Vagina (tissue), 2 donors: ENCODE measurements around the gene PSG2. TPM values are rescaled to one million over a fixed set of nuclear protein-coding genes. Genes with fewer than 3 reads are reported as not detected.
"Not testable (repeated sequence)": the region's sequence is repeated elsewhere in the genome, so short reads cannot be mapped to it uniquely, and the experiment has no call there.

ENCODE experiments used
- DNase-seq, 2 donors: peaks; one replicate each; pipeline ENCODE4 v3.0.0-alpha.2; 2017; ENCODE audit errors: extremely low spot score in 2 of 2
- H3K27ac ChIP-seq: fragments of 200-600 bp; sonication (generic); one replicate; pipeline ENCODE4 v1.5.1; 2019
- H3K27me3 ChIP-seq: fragments of 200-600 bp; sonication (generic); one replicate; pipeline ENCODE4 v1.5.1; 2019
- H3K36me3 ChIP-seq, 2 donors: fragments of 200-600 bp; sonication (generic); one replicate each; pipeline ENCODE4 v1.5.1; 2017 to 2019
- H3K4me1 ChIP-seq: fragments of 200-600 bp; sonication (generic); one replicate; pipeline ENCODE4 v1.5.1; 2019
- H3K4me3 ChIP-seq, 2 donors: fragments of 200-600 bp; sonication (generic); 1 replicate in 1 of 2; 2 replicates in 1 of 2; pipeline ENCODE4 v1.5.1; 2016 to 2019
- H3K9me3 ChIP-seq: fragments of 200-600 bp; sonication (generic); one replicate; pipeline ENCODE4 v1.5.1; 2019
- POLR2A ChIP-seq, 2 donors: fragments of 450-650 bp; IDR thresholded peaks; one replicate each; pipeline ENCODE4 v1.6.1; 2017; ENCODE audit warnings: antibody characterized with exemption in 2 of 2, mild to moderate bottlenecking in 2 of 2, moderate library complexity in 2 of 2
- POLR2AphosphoS5 ChIP-seq, 2 donors: sonication (generic); formaldehyde crosslinking; IDR thresholded peaks; one replicate each; pipeline ENCODE4 v1.9.0; 2017; ENCODE audit warnings: antibody characterized with exemption in 2 of 2, mild to moderate bottlenecking in 2 of 2, low read depth in 1 of 2; ENCODE audit not compliant: insufficient read depth in 1 of 2
- intact Hi-C: fragments of 100-400 bp; cut with DNase I; formaldehyde crosslinking; loops from one replicate; pipeline ENCODE4 v1.15.1; 2023
- total RNA-seq: library from RNA; depleted of rRNA; stranded (reverse); fragments of >200 nt; gene quantifications from one replicate; pipeline ENCODE4 v1.2.3, GENCODE V29; 2016
- TF ChIP-seq, protein P1 (sequence below), 3 experiments: fragments of 450-650 bp in 2 of 3; fragments of 200-600 bp in 1 of 3; sonication (generic) in 1 of 3; IDR thresholded peaks; one replicate each; pipeline ENCODE4 v1.5.1; 2017 to 2019; ENCODE audit warnings: antibody characterized with exemption in 3 of 3, mild to moderate bottlenecking in 2 of 3, moderate library complexity in 2 of 3

Gene PSG2
- total RNA-seq, 1 donor from 2014 or later = not detected

DNA sequence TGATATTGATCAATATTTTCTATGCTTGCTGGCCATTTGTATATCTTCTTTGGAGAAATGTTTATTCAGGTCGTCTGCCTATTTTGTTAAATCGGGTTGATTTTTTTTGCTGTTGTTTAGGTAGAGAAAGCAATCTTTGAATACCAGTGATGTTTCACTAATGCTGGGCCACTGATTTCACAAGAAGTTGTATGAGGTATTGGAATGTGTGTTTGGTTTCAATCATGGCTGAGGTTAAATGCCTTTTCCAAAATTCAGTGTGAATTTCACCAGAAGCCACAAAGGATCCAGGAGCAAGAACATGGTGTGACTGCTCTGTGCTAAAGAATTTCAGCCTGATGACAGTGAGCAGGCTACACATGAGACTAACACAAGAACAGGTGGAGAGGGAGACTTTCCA is 32.1 kb upstream of the PSG2 start:
- H3K27ac ChIP-seq, H3K4me1 ChIP-seq, H3K27me3 ChIP-seq, H3K4me3 ChIP-seq, H3K9me3 ChIP-seq, DNase-seq, intact Hi-C loops, H3K36me3 ChIP-seq: not testable (repeated sequence)

DNA sequence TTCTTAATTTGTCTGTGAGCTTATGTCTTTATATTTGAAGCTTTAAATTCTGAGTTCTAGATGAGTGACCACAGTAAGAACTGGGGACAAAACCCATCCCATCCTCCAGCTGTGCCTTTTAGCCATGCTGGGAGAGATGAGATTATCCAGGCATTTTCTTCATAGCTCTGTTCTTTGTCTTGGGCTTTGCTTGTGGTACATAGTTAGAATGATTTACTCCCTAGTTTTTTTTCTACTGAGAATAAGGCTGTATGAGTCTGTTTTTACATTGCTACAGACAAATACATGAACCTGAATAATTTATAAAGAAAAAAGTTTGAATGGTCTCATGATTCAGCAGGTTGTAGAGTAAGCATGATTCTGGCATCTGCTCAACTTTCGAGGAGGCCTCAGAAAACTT is 24.9 kb upstream of the PSG2 start:
- H3K4me3 ChIP-seq, H3K36me3 ChIP-seq, H3K27me3 ChIP-seq, H3K27ac ChIP-seq, intact Hi-C loops, H3K4me1 ChIP-seq, H3K9me3 ChIP-seq, DNase-seq: not testable (repeated sequence)

- Histone ChIP-seq H3K27me3 (no peaks in the 10 kb centered on the region), H3K4me3 (no peak overlapping the region), H3K27ac (no peak overlapping the region), H3K9me3 (no peaks in the 10 kb centered on the region), H3K36me3 (no peaks in the 10 kb centered on the region), H3K4me1 (no peaks in the 10 kb centered on the region)
- TF ChIP-seq, protein P1, sequence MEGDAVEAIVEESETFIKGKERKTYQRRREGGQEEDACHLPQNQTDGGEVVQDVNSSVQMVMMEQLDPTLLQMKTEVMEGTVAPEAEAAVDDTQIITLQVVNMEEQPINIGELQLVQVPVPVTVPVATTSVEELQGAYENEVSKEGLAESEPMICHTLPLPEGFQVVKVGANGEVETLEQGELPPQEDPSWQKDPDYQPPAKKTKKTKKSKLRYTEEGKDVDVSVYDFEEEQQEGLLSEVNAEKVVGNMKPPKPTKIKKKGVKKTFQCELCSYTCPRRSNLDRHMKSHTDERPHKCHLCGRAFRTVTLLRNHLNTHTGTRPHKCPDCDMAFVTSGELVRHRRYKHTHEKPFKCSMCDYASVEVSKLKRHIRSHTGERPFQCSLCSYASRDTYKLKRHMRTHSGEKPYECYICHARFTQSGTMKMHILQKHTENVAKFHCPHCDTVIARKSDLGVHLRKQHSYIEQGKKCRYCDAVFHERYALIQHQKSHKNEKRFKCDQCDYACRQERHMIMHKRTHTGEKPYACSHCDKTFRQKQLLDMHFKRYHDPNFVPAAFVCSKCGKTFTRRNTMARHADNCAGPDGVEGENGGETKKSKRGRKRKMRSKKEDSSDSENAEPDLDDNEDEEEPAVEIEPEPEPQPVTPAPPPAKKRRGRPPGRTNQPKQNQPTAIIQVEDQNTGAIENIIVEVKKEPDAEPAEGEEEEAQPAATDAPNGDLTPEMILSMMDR (IDR thresholded peaks at IDR 0.05) = no peak
- TF ChIP-seq POLR2A (IDR thresholded peaks at IDR 0.05) (no peak), POLR2AphosphoS5 (IDR thresholded peaks at IDR 0.05; ENCODE audit: insufficient read depth in 1 of 2, low read depth in 1 of 2) (no peak)
- no peak for DNase-seq
- intact Hi-C loops = no loop called here
Measured at GRCh38 chr19:43105496-43105895, 23.0 kb upstream of the PSG2 start.

DNA sequence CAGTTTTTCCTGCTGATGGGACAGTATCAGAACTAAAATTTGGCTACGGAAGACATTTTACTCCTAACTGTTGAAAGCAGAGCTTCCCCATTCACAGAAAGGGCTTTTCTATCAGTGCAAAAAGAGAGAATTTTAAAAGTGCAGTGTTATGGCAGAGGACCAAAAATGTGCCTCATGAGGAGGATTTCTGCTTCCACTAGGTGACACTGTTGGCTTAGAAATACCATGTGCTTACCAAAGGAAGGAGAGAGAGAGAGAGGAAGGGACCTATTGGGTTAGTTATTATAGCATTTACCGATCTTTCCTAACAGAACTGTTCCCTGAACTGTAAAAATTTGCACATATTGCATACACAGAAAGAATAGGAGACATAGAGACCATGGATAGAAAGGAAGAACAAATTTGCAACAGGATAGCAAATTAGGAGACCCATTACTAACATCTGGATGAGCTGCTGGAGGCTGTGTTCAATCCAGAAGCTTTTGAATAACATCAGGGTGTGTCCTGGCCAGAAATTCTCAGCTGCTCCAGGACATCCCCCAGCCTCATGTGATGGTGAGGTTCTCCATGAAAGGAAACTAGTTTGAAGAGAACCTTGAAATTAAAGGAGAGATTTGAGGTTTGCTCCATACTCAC is 21.8 kb upstream of the PSG2 start:
- H3K36me3 ChIP-seq, H3K27me3 ChIP-seq, intact Hi-C loops, H3K27ac ChIP-seq, H3K4me3 ChIP-seq, H3K4me1 ChIP-seq, H3K9me3 ChIP-seq, DNase-seq: not testable (repeated sequence)

GRCh38 chr19:43101950-43102349 is 19.4 kb upstream of the PSG2 start:
- Histone ChIP-seq H3K27me3 (no peaks in the 10 kb centered on the region), H3K27ac (no peak overlapping the region), H3K4me1 (no peaks in the 10 kb centered on the region), H3K4me3 (no peak overlapping the region), H3K36me3 (no peaks in the 10 kb centered on the region), H3K9me3 (no peaks in the 10 kb centered on the region)
- intact Hi-C loops = no loop called here
- TF ChIP-seq, protein P1 (IDR thresholded peaks at IDR 0.05) = no peak
- TF ChIP-seq POLR2A (IDR thresholded peaks at IDR 0.05) (no peak), POLR2AphosphoS5 (IDR thresholded peaks at IDR 0.05; ENCODE audit: insufficient read depth in 1 of 2, low read depth in 1 of 2) (no peak)
- no peak for DNase-seq

DNA sequence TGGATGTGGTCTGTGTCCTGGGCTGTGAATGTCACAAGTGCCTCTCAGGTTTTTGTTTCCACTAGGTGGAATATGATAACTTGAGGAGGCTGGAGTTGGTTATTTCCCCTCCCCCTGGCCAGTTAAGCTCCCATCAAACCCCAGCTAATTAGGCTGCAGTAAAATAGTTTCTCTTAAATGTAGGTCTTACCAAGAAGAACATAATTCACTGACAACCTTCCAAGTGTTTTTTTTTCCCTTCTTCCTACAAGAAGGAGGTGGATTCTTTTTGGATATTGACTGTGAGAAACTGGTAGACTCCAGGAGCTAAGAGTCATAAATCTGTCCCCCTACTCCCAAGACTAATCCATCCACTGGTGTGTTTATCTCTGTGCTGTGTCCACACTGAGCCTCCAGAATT is 15.9 kb upstream of the PSG2 start:
- DNase-seq, H3K4me3 ChIP-seq, intact Hi-C loops, H3K9me3 ChIP-seq, H3K27me3 ChIP-seq, H3K36me3 ChIP-seq, H3K4me1 ChIP-seq, H3K27ac ChIP-seq: not testable (repeated sequence)

GRCh38 chr19:43087702-43088340 is 5.3 kb upstream of the PSG2 start:
- not testable (repeated sequence) for DNase-seq

GRCh38 chr19:43085796-43086530 is 3.5 kb upstream of the PSG2 start:
- H3K4me3 ChIP-seq, H3K27ac ChIP-seq, H3K4me1 ChIP-seq, DNase-seq, H3K9me3 ChIP-seq, intact Hi-C loops, H3K36me3 ChIP-seq, H3K27me3 ChIP-seq: not testable (repeated sequence)

More at GRCh38 chr19:43087702-43088340, 5.3 kb upstream of the PSG2 start:
- intact Hi-C loops, H3K36me3 ChIP-seq, H3K27ac ChIP-seq, H3K9me3 ChIP-seq, H3K4me3 ChIP-seq, H3K4me1 ChIP-seq, H3K27me3 ChIP-seq: not testable (repeated sequence)

DNA sequence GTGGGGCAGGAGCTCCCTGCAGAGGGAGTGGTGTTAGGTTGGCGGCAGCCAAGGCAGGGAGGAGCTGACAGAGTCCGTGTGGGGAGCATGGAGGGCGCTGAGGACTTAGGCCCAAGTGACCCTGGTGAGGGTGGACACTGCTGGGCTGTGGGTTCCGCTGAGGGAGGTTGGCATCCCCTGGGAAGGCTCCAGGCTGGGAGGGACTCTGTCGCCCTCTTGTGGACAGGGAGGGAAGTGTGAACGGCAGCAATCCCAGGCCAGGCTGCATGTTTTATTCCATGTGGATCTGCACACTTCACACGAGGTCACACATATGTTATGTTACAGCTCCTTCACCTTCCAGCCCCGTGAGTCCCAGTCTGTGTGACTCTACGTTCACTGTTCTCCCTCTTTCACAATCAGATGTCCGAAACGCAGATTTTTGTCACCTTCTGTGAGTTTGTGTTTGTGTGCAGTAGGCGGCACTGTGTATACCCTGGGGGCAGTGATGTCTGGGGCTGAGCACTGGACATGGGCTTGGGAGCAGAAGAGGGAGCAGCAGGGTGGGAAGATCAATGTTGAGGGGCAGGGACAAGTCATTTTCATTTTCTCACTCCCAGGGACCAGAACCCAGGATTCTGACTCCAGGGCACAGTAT is 1.8 kb upstream of the PSG2 start:
- intact Hi-C loops, DNase-seq, H3K27me3 ChIP-seq, H3K27ac ChIP-seq, H3K4me3 ChIP-seq, H3K9me3 ChIP-seq, H3K4me1 ChIP-seq, H3K36me3 ChIP-seq: not testable (repeated sequence)

DNA sequence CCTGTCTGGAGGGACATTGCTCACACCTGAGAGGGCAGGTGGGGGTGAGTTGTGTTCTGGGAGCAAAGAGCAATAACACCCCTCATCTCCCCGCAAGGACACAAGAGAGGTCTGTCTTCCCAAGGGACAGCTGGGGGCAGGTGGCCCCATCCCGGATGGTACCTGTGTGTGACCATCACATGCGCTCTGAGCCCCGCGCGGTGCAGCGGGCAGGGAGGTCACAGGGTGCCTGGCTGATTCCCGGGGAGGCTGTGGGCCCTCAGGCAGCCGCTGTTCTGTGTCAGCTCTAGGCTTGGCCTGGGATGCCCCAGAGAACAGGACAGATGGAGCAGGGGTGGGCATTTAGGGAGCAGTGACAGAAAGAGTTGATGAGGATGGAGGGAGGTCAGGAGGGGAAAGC is 1.2 kb upstream of the PSG2 start:
- H3K9me3 ChIP-seq, intact Hi-C loops, H3K36me3 ChIP-seq, H3K4me3 ChIP-seq, H3K27me3 ChIP-seq, H3K4me1 ChIP-seq, H3K27ac ChIP-seq, DNase-seq: not testable (repeated sequence)
